GM12892 (cell line): ENCODE measurements around the gene TTC17.

Source experiments
- POLR2A ChIP-seq: IDR thresholded peaks from 2 replicates; pipeline ENCODE4 v1.6.1; 2011; ENCODE audit warnings: low read depth, low read length, control low read depth
- TAF1 ChIP-seq: IDR thresholded peaks from 2 replicates; pipeline ENCODE4 v1.6.1; 2011; ENCODE audit warnings: low read depth, mild to moderate bottlenecking, control low read depth, low read length, borderline replicate concordance

DNA sequence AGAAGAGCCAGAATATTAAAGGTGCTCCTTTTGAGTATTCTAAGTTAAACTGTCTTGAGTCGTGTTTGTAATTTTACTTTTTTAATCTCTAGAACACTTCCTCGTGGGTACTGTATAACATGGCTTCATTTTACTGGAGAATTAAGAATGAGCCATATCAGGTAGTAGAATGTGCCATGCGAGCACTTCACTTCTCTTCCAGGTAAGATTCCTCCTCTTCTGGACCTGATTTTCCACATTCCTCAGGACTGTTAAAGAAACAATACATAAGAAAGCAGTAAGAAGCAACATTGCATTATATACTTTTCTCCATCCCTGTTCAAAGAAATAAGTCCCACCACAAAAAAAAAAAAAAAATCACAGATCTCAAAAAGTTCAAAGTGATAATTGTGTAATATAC is 37.9 kb downstream of the TTC17 start:
- TF ChIP-seq TAF1: no peak
- no peak for TF ChIP-seq POLR2A
